WERI-Rb-1 (cell line): ENCODE measurements around the gene KSR2.
A peak's percentile ranks its signal among the peaks of the same experiment; 100 is the strongest.

ENCODE experiments used
- DNase-seq: peaks from one replicate; pipeline ENCODE4 v3.0.0-alpha.2; 2020
- H3K27ac ChIP-seq: fragments of 250-450 bp; sonication (Bioruptor Pico); 2 replicates; pipeline ENCODE4 v1.5.1; 2020; ENCODE audit warnings: mild to moderate bottlenecking, moderate library complexity
- H3K27me3 ChIP-seq: fragments of 250-450 bp; sonication (Bioruptor Pico); 2 replicates; pipeline ENCODE4 v1.5.1; 2021; ENCODE audit warnings: mild to moderate bottlenecking, low read depth, moderate library complexity; ENCODE audit not compliant: insufficient read depth, severe bottlenecking
- H3K36me3 ChIP-seq: fragments of 250-450 bp; sonication (Bioruptor Pico); 2 replicates; pipeline ENCODE4 v1.5.1; 2020; ENCODE audit warnings: mild to moderate bottlenecking, moderate library complexity
- H3K4me3 ChIP-seq: 2 replicates; pipeline ENCODE4 v1.5.1; 2011; ENCODE audit warnings: low read depth, mild to moderate bottlenecking, control low read depth, low read length
- H3K9me3 ChIP-seq: fragments of 250-450 bp; sonication (Bioruptor Pico); 2 replicates; pipeline ENCODE4 v1.5.1; 2021; ENCODE audit warnings: mild to moderate bottlenecking, moderate library complexity; ENCODE audit not compliant: severe bottlenecking
- CTCF ChIP-seq: IDR thresholded peaks from 2 replicates; pipeline ENCODE4 v1.5.1; 2011; ENCODE audit warnings: low read depth, mild to moderate bottlenecking, control low read depth, inconsistent platforms, low read length

The KSR2 gene

GRCh38 chr12:117516034-117516433, 452.8 kb downstream of the KSR2 start:
- H3K27me3 ChIP-seq = no peaks in the 10 kb centered on the region
- H3K9me3 ChIP-seq = no peaks in the 10 kb centered on the region

GRCh38 chr12:117514016-117514415, 454.8 kb downstream of the KSR2 start:
- Histone ChIP-seq H3K4me3 (no peak overlapping the region), H3K27me3 (no peaks in the 10 kb centered on the region), H3K36me3 (no peaks in the 10 kb centered on the region), H3K27ac (no peak overlapping the region), H3K9me3 (no peaks in the 10 kb centered on the region)
- no peak for DNase-seq
- TF ChIP-seq CTCF = no peak

More at GRCh38 chr12:117516034-117516433, 452.8 kb downstream of the KSR2 start:
- no peak overlapping the region for H3K4me3 ChIP-seq
- DNase-seq = no peak
- no peak overlapping the region for H3K27ac ChIP-seq
- no peak for TF ChIP-seq CTCF
- H3K36me3 ChIP-seq = no peaks in the 10 kb centered on the region

DNA sequence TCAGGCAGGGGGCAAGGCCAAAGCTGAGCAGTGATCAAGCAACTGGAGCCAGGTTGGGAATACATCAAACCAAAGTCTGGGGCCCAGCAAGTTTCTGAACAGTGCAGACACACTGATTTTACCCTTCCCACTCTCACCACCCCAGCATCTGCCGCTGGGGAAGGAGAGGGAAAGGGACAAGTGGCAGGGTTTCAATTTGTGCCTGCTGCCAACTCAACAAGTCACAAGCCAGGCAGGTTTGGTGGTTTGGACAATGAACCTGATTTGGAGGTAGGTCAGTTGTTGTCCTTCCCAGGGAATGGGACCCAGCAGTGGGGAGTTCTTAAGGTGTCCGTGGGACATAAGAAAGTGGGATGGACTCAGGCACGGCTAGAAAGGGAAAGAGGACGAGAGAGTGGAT, 455.4 kb downstream of the KSR2 start:
- Histone ChIP-seq H3K36me3 (no peaks in the 10 kb centered on the region), H3K4me3 (no peak overlapping the region), H3K27me3 (no peaks in the 10 kb centered on the region), H3K9me3 (no peaks in the 10 kb centered on the region), H3K27ac (no peak overlapping the region)
- TF ChIP-seq CTCF = no peak
- DNase-seq = no peak

DNA sequence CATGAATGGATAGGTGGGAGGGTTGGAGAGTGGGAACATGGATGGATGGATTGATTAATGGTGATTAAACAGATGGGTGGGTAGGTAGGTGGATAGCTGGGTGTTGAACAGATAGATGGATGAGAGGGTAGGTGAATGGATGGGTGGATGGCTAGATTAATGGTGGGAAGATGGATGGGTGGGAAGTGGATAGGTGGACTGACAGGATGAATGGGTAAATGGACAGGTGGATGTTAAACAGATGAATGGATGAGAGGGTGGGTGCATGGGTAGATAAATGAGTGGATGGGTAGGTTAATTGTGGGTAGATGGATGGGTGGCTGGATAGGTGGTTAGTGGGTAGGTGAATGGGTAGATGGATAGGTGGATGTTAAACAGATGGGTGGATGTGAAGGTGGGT, 460.3 kb downstream of the KSR2 start:
- DNase-seq = no peak
- no peaks in the 10 kb centered on the region for H3K27me3 ChIP-seq
- no peak for TF ChIP-seq CTCF
- no peak overlapping the region for H3K4me3 ChIP-seq
- H3K9me3 ChIP-seq = no peaks in the 10 kb centered on the region
- no peak overlapping the region for H3K27ac ChIP-seq
- no peaks in the 10 kb centered on the region for H3K36me3 ChIP-seq

- Histone ChIP-seq H3K27me3 (no peaks in the 10 kb centered on the region), H3K27ac (no peak overlapping the region), H3K4me3 (no peak overlapping the region), H3K9me3 (no peaks in the 10 kb centered on the region), H3K36me3 (no peaks in the 10 kb centered on the region)
- no peak for TF ChIP-seq CTCF
- peak; percentile 23 for DNase-seq
Measured at GRCh38 chr12:117507548-117507947, 461.2 kb downstream of the KSR2 start.

- no peak for TF ChIP-seq CTCF
- Histone ChIP-seq H3K36me3 (no peaks in the 10 kb centered on the region), H3K4me3 (no peak overlapping the region), H3K27ac (no peak overlapping the region), H3K27me3 (no peaks in the 10 kb centered on the region), H3K9me3 (no peaks in the 10 kb centered on the region)
- no peak for DNase-seq
Measured at GRCh38 chr12:117506333-117506732, 462.5 kb downstream of the KSR2 start.
